Testis (tissue), 2 donors: ENCODE data around the gene NOXO1.

Source experiments
- CTCF ChIP-seq, 3 experiments: fragments of 450-650 bp in 2 of 3; fragments of 200-600 bp in 1 of 3; sonication (generic) in 1 of 3; IDR thresholded peaks; one replicate each; pipeline ENCODE4 v1.5.1; 2016 to 2019; ENCODE audit warnings: antibody characterized with exemption in 3 of 3, mild to moderate bottlenecking in 2 of 3, moderate library complexity in 1 of 3
- POLR2A ChIP-seq: fragments of 450-650 bp; IDR thresholded peaks from one replicate; pipeline ENCODE4 v1.6.1; 2017; ENCODE audit warnings: antibody characterized with exemption, mild to moderate bottlenecking, moderate library complexity

- TF ChIP-seq POLR2A (no peak), CTCF (IDR thresholded peaks at IDR 0.05) (no peak)
These were observed 8.2 kb upstream of the NOXO1 start, which contains the start of gene SYNGR3 for GRCh38 chr16:1989209-1990100.
